ENCODE results near the gene UBA52. TPM values are rescaled to one million over a fixed set of nuclear protein-coding genes. Genes with fewer than 3 reads are reported as not detected.

UBA52 gene
- total RNA-seq, 4 donors from 2014 or later = 222 to 609 (median 308) TPM

GRCh38 chr19:18604820-18605159 is 33.1 kb downstream of the UBA52 start:
- H3K27me3 ChIP-seq = peaks cover 0 to 52% of the 10 kb centered on the region in 2 donors
- H3K9me3 ChIP-seq = no peaks in the 10 kb centered on the region
- TF ChIP-seq CTCF (IDR thresholded peaks at IDR 0.05) (no peak), POLR2A (IDR thresholded peaks at IDR 0.05) (no peak)
- H3K27ac ChIP-seq = no peak overlapping the region
- no peak overlapping the region for H3K4me3 ChIP-seq
- H3K36me3 ChIP-seq = no peaks in the 10 kb centered on the region
- H3K4me1 ChIP-seq = peaks cover 0 to 35% (median 5%) of the 10 kb centered on the region in 4 donors
- no peak for DNase-seq

GRCh38 chr19:18605196-18605545 is 33.5 kb downstream of the UBA52 start:
- peaks cover 0 to 55% of the 10 kb centered on the region in 2 donors for H3K27me3 ChIP-seq

GRCh38 chr19:18605546-18606280 is 34.1 kb downstream of the UBA52 start:
- Histone ChIP-seq H3K4me3 (peak overlapping the region in 2 of 4 donors; percentile 12 to 15), H3K27me3 (peaks cover 0 to 61% of the 10 kb centered on the region in 2 donors), H3K4me1 (peaks cover 0 to 37% (median 6%) of the 10 kb centered on the region in 4 donors), H3K27ac (no peak overlapping the region), H3K36me3 (no peaks in the 10 kb centered on the region), H3K9me3 (no peaks in the 10 kb centered on the region)
- TF ChIP-seq POLR2A (IDR thresholded peaks at IDR 0.05) (no peak), CTCF (IDR thresholded peaks at IDR 0.05) (no peak)
- DNase-seq = no peak

More at GRCh38 chr19:18605196-18605545, 33.5 kb downstream of the UBA52 start:
- TF ChIP-seq CTCF (IDR thresholded peaks at IDR 0.05) (no peak), POLR2A (IDR thresholded peaks at IDR 0.05) (no peak)
- Histone ChIP-seq H3K36me3 (no peaks in the 10 kb centered on the region), H3K4me3 (no peak overlapping the region), H3K4me1 (peaks cover 0 to 35% (median 5%) of the 10 kb centered on the region in 4 donors), H3K9me3 (no peaks in the 10 kb centered on the region), H3K27ac (no peak overlapping the region)
- DNase-seq = no peak

GRCh38 chr19:18606281-18607225 is 34.9 kb downstream of the UBA52 start, which contains the start of gene CRLF1:
Gene CRLF1, minus strand, starts transcription at chr19:18606799. Its CDS starts 143 bp downstream, at chr19:18606656.
- Histone ChIP-seq H3K4me1 (peaks cover 0 to 46% (median 12%) of the 10 kb centered on the region in 4 donors), H3K36me3 (no peaks in the 10 kb centered on the region), H3K4me3 (peak within 1 kb of the TSS in 2 of 4 donors; percentile 15 to 18), H3K9me3 (no peaks in the 10 kb centered on the region), H3K27ac (no peak within 1 kb of the TSS), H3K27me3 (peaks cover 0 to 69% of the 10 kb centered on the region in 2 donors)
- no peak for TF ChIP-seq CTCF (IDR thresholded peaks at IDR 0.05)
- no peak for TF ChIP-seq POLR2A (IDR thresholded peaks at IDR 0.05)
- DNase-seq = no peak

- no peak for TF ChIP-seq CTCF (IDR thresholded peaks at IDR 0.05)
- no peak for TF ChIP-seq POLR2A (IDR thresholded peaks at IDR 0.05)
- Histone ChIP-seq H3K9me3 (no peaks in the 10 kb centered on the region), H3K27me3 (peaks cover 0 to 78% of the 10 kb centered on the region in 2 donors), H3K36me3 (no peaks in the 10 kb centered on the region), H3K4me1 (peaks cover 0 to 55% (median 20%) of the 10 kb centered on the region in 4 donors), H3K27ac (no peak overlapping the region), H3K4me3 (peak overlapping the region in 1 of 4 donors; percentile 18)
- no peak for DNase-seq
Observed at GRCh38 chr19:18607226-18608101, 35.8 kb downstream of the UBA52 start.

All from Peyer's patch (tissue), 4 donors.